Neural progenitor cell (in vitro differentiated cells): Measurements from ENCODE around the gene AIF1.

Source experiments
- EZH2 ChIP-seq: fragments of 200-600 bp; sonication (generic); IDR thresholded peaks from 2 replicates; pipeline ENCODE4 v1.6.1; 2017; ENCODE audit warnings: antibody characterized with exemption, mild to moderate bottlenecking, moderate library complexity
- EZH2phosphoT487 ChIP-seq: fragments of 200-600 bp; sonication (generic); IDR thresholded peaks from 2 replicates; pipeline ENCODE4 v1.6.1; 2017; ENCODE audit warnings: antibody characterized with exemption
- TF ChIP-seq, protein P1 (sequence below): fragments of 200-600 bp; sonication (generic); IDR thresholded peaks from 2 replicates; pipeline ENCODE4 v1.5.1; 2017; ENCODE audit warnings: antibody characterized with exemption, mild to moderate bottlenecking

DNA sequence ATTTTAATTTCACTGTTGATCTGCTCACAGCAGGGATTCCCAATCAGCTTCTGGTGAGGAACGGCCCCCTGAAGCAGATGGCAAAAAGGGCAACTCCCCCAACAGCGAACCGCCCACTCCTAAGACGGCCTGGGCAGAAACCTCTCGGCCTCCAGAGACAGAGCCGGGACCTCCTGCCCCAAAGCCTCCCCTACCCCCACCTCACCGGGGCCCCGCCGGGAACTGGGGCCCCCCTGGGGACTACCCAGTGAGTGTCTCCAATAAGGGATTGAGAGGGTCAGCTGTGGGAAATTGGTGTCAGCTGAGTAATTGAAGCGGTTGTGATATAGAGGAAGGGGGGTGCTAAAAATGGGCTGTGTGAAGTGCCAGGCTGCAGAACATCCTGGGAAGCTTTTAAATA lies 11.9 kb downstream of the AIF1 start:
- TF ChIP-seq, protein P1, sequence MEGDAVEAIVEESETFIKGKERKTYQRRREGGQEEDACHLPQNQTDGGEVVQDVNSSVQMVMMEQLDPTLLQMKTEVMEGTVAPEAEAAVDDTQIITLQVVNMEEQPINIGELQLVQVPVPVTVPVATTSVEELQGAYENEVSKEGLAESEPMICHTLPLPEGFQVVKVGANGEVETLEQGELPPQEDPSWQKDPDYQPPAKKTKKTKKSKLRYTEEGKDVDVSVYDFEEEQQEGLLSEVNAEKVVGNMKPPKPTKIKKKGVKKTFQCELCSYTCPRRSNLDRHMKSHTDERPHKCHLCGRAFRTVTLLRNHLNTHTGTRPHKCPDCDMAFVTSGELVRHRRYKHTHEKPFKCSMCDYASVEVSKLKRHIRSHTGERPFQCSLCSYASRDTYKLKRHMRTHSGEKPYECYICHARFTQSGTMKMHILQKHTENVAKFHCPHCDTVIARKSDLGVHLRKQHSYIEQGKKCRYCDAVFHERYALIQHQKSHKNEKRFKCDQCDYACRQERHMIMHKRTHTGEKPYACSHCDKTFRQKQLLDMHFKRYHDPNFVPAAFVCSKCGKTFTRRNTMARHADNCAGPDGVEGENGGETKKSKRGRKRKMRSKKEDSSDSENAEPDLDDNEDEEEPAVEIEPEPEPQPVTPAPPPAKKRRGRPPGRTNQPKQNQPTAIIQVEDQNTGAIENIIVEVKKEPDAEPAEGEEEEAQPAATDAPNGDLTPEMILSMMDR, result no peak
- no peak for TF ChIP-seq EZH2
- no peak for TF ChIP-seq EZH2phosphoT487
